Measurements from ENCODE around the gene NAA38. TPM values are rescaled to one million over a fixed set of nuclear protein-coding genes. Genes with fewer than 3 reads are reported as not detected.

Gene NAA38
- total RNA-seq, 2 experiments from 2014 or later = 15.4 to 16.3 TPM

DNA sequence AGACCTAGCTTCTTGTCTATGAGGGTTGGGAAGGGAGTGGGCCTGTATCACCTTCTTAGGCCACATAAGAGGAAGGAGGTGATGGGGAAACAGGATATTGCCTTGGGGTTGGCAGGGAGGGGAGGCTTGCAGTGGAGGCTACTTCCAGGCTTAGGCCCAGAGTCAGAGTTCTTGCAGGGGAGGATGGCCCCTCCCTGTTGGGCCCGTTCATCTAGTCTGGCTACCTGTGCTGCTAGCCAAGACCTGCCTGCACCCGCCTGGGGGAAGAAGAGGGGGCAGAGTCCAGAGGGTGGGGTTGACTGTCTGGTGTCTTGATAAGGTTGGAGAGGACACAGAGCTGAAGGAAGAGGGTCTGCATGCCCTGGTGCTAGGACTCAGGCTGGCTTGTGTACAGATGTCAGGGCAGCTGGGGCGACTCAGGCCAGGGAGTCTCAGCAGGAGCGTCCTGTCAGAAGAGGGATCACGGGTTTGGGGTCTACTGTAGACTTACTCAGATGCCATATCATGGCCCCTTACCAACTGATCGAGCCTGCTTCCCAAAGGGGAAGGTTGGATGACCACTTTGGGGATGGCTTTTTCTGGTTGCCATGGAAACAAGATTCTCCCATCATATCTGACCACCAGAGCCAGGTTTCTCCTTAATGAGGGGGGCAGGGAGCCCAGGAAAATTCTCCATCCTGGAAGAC, 18.0 kb downstream of the NAA38 start:
- intact Hi-C loops (cut with DNase I, micrococcal nuclease) = loop anchor here (5.0 to 10.0 kb wide), 3 partner anchors 152 to 318 kb away; partner anchors contain the start of genes PER1 (in 1 of the 2), TP53 (in 1 of the 2) and WRAP53 (in 1 of the 2)
- H3K4me1 ChIP-seq (ENCODE audit: insufficient read depth, low read length) = peaks cover 86% of the 10 kb centered on the region
- H3K9me3 Mint-ChIP-seq = no peaks in the 10 kb centered on the region
- no peaks in the 10 kb centered on the region for H3K27me3 ChIP-seq (ENCODE audit: control insufficient read depth in 1 of 2, insufficient read depth in 2 of 2, low read length in 2 of 2)
- H3K27me3 Mint-ChIP-seq = peaks cover 10% of the 10 kb centered on the region
- H3K4me3 ChIP-seq (ENCODE audit: low read length) = no peak overlapping the region
- ATAC-seq (ENCODE audit: poor library complexity) (no peak), DNase-seq (peak in 3 of 14 experiments; percentile 36 to 60 (median 49))
- ChIA-PET POLR2A (interaction anchor here (0.6 to 10.1 kb wide), 4 partner anchors 12 to 151 kb away, joined by 3 to 79 read pairs (median 3); partner anchors contain the start of genes CYB5D1, NAA38 and RNF227), CTCF (interaction anchor here (1.1 kb wide), 1 partner anchor 152 kb away, joined by 3 read pairs; no protein-coding TSS in a partner anchor)
- no peak for TF ChIP-seq CTCF (IDR thresholded peaks at IDR 0.05)
- H3K9me3 ChIP-seq (ENCODE audit: control insufficient read depth in 1 of 2, insufficient read depth in 1 of 2, low read length in 2 of 2) = no peaks in the 10 kb centered on the region
- H3K27ac Mint-ChIP-seq = peak overlapping the region; percentile 90
- H3K4me3 Mint-ChIP-seq = peak overlapping the region; percentile 85
- H3K36me3 ChIP-seq (ENCODE audit: insufficient read depth, low read length) = peaks cover 12% of the 10 kb centered on the region
- H3K36me3 Mint-ChIP-seq (ENCODE audit: low read depth) = peaks cover 60% of the 10 kb centered on the region
- peak overlapping the region; percentile 28 to 100 for H3K27ac ChIP-seq (ENCODE audit: low read depth in 1 of 2, low read length in 2 of 2)
- H3K4me1 Mint-ChIP-seq (ENCODE audit: low read depth) = peaks cover 63% of the 10 kb centered on the region

DNA sequence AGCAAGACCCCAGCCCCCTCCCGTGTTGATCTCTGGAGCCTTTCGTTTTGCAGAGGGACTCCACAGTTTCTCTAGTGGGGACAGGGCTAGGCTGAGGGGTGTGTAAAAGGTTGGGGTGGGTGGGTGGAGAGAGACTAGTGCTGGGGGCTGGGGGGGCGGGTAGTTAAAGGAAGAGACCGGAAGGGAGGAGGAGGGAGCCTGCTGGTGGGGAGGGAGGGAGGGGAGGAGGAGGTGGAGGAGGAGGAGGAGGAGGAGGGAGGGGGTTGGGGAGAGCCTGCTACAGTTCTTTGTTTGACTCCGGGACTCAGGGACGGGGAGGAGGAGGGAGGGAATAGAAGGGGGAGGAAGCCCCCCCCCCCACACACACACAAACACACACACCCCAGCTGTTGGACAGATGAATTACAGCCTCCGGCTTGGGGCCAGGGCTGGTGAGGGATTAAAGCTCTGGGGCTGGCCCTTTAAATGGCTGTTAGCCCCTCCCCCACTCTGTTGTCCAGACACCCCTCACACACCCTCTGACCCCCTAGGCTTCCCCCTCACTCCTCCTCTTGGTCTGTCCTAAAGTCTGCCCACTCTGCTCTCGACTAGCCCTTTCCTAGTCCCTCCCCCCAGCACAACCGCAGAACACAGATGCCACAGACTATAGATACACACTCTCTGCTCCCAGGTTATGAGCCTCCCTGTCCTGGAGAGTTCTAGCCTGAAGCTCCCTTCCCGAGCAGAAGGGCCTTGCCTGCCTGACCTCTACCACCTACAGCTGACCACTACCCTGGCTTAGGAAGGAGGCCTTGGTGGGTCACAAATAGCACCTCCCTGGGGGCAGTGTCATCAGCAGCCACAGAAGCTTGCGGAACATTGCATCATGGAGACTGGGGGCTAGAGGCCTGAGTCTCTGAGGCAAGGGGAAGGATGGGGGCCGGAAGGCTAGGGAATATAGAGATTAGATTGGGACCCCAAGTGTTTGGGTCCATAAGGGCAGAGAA, 19.0 kb downstream of the NAA38 start:
- Mint-ChIP-seq H3K9me3 (no peaks in the 10 kb centered on the region), H3K4me3 (peak overlapping the region; percentile 93), H3K4me1 (ENCODE audit: low read depth) (peaks cover 60% of the 10 kb centered on the region), H3K36me3 (ENCODE audit: low read depth) (peaks cover 59% of the 10 kb centered on the region), H3K27me3 (peaks cover 13% of the 10 kb centered on the region), H3K27ac (peak overlapping the region; percentile 98)
- peak overlapping the region; percentile 28 to 100 for H3K27ac ChIP-seq (ENCODE audit: low read depth in 1 of 2, low read length in 2 of 2)
- peaks cover 86% of the 10 kb centered on the region for H3K4me1 ChIP-seq (ENCODE audit: insufficient read depth, low read length)
- no peaks in the 10 kb centered on the region for H3K9me3 ChIP-seq (ENCODE audit: control insufficient read depth in 1 of 2, insufficient read depth in 1 of 2, low read length in 2 of 2)
- H3K36me3 ChIP-seq (ENCODE audit: insufficient read depth, low read length) = peaks cover 12% of the 10 kb centered on the region
- no peaks in the 10 kb centered on the region for H3K27me3 ChIP-seq (ENCODE audit: control insufficient read depth in 1 of 2, insufficient read depth in 2 of 2, low read length in 2 of 2)
- CTCF ChIA-PET = interaction anchor here (1.1 to 1.9 kb wide), 3 partner anchors 13 to 151 kb away, joined by 3 to 8 read pairs (median 4); no protein-coding TSS in a partner anchor
- DNase-seq (peak in 4 of 14 experiments; percentile 43 to 57 (median 46)), ATAC-seq (ENCODE audit: poor library complexity) (no peak)
- POLR2A ChIA-PET = interaction anchor here (0.6 to 10.1 kb wide), 5 partner anchors 13 to 282 kb away, joined by 3 to 79 read pairs (median 3); partner anchors contain the start of genes CYB5D1, NAA38 and RNF227
- intact Hi-C loops (cut with DNase I, micrococcal nuclease) = loop anchor here (5.0 to 10.0 kb wide), 3 partner anchors 151 to 319 kb away; partner anchors contain the start of genes PER1 (in 1 of the 2), TP53 (in 1 of the 2) and WRAP53 (in 1 of the 2)
- H3K4me3 ChIP-seq (ENCODE audit: low read length) = no peak overlapping the region
- TF ChIP-seq CTCF (IDR thresholded peaks at IDR 0.05) = no peak

All from CD4-positive, alpha-beta T cell (primary cell).